Upper lobe of right lung (tissue), 1 donor: ENCODE measurements around the gene ZNF236. TPM values are rescaled to one million over a fixed set of nuclear protein-coding genes. Genes with fewer than 3 reads are reported as not detected.

Source experiments
- ATAC-seq: fragments of 200-7000 bp; cut with Tn5 transposase; one replicate; pipeline ENCODE4 v1.9.1; 2020; ENCODE audit warnings: mild to moderate bottlenecking, moderate library complexity
- DNase-seq: peaks from one replicate; pipeline ENCODE4 v3.0.0-alpha.2; 2020
- H3K27ac ChIP-seq: fragments of 200-600 bp; one replicate; pipeline ENCODE4 v1.8.0; 2022
- H3K27me3 ChIP-seq: fragments of 200-600 bp; one replicate; pipeline ENCODE4 v1.8.0; 2022; ENCODE audit warnings: mild to moderate bottlenecking
- H3K36me3 ChIP-seq: fragments of 200-600 bp; one replicate; pipeline ENCODE4 v1.8.0; 2022
- H3K4me1 ChIP-seq: fragments of 200-600 bp; one replicate; pipeline ENCODE4 v1.8.0; 2022
- H3K4me3 ChIP-seq: fragments of 200-600 bp; one replicate; pipeline ENCODE4 v1.8.0; 2022; ENCODE audit warnings: mild to moderate bottlenecking
- H3K9me3 ChIP-seq: fragments of 200-600 bp; one replicate; pipeline ENCODE4 v1.8.0; 2022
- intact Hi-C: fragments of 100-400 bp; cut with DNase I; formaldehyde crosslinking; loops from one replicate; pipeline ENCODE4 v1.11.0; 2022
- total RNA-seq: library from RNA; stranded (reverse); fragmentation: NEBNext Ultra II Directional; extraction: Animal tissue kit (Norgen Biotek cat#: 25700); gene quantifications from one replicate; pipeline ENCODE4 v1.2.1, GENCODE V29; 2021
- TF ChIP-seq, protein P1 (sequence below): fragments of 200-600 bp; IDR thresholded peaks from one replicate; pipeline ENCODE4 v1.8.0; 2022; ENCODE audit warnings: antibody characterized with exemption
- donor health status: DM: no; HTN: yes; CAD: no; lungs with severe emphysema.

ZNF236 gene
- total RNA-seq, 1 donor from 2014 or later = 14.9 TPM

DNA sequence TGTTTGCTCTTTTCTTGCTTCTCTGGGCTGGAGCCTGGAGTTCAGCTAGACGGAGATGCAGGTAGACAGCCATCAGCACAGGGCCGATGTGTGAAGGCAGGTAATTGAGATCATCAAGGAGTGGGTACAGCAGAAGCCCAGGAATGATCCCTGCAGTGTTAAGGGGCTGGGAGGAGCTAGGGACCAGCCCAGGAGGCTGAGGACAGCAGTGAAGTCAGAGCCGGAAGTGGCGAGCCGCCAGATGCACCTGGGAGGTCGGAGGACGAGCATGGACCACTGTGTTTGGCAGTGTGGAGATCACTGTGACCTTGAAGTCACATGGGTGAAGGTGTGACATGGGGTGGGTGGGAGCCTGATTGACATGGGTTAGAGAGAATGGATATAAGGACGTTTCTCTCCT, 6.2 kb upstream of the ZNF236 start:
- DNase-seq (no peak), ATAC-seq (peak; percentile 24)
- Histone ChIP-seq H3K4me3 (no peak overlapping the region), H3K4me1 (peaks cover 6% of the 10 kb centered on the region), H3K9me3 (no peaks in the 10 kb centered on the region), H3K27me3 (no peaks in the 10 kb centered on the region), H3K36me3 (no peaks in the 10 kb centered on the region), H3K27ac (no peak overlapping the region)
- intact Hi-C loops = no loop called here
- TF ChIP-seq, protein P1, sequence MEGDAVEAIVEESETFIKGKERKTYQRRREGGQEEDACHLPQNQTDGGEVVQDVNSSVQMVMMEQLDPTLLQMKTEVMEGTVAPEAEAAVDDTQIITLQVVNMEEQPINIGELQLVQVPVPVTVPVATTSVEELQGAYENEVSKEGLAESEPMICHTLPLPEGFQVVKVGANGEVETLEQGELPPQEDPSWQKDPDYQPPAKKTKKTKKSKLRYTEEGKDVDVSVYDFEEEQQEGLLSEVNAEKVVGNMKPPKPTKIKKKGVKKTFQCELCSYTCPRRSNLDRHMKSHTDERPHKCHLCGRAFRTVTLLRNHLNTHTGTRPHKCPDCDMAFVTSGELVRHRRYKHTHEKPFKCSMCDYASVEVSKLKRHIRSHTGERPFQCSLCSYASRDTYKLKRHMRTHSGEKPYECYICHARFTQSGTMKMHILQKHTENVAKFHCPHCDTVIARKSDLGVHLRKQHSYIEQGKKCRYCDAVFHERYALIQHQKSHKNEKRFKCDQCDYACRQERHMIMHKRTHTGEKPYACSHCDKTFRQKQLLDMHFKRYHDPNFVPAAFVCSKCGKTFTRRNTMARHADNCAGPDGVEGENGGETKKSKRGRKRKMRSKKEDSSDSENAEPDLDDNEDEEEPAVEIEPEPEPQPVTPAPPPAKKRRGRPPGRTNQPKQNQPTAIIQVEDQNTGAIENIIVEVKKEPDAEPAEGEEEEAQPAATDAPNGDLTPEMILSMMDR = no peak

DNA sequence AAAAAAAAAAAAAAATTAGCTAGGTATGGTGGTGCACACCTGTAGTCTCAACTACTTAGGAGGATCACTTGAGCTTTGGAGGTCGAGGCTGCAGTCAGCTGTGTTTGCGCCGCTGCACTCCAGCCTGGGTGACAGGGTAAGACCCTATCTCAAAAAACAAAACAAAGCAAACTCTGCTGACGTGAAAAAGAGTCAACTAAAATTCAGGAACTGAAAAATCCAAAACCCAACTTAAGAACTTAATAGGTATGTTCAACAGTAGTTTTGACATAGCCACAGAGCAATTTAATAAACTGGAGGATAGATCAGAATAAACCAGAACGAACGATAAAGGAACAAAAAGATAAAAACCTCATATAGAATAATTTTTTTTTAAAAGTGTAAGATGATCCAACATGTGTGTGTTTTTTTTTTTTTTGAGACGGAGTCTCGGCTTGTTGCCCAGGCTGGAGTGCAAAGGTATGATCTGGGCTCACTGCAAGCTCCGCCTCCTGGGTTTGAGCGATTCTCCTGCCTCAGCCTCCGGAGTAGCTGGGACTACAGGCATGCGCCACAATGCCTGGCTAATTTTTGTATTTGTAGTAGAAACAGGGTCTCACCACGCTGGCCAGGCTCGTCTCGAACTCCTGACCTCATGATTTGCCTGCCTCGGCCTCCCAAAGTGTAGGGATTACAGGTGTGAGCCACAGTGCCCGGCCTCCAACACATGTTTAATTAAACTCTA, 4.3 kb upstream of the ZNF236 start:
- Histone ChIP-seq H3K36me3 (no peaks in the 10 kb centered on the region), H3K4me1 (peaks cover 8% of the 10 kb centered on the region), H3K27me3 (no peaks in the 10 kb centered on the region), H3K9me3 (no peaks in the 10 kb centered on the region), H3K4me3 (no peak overlapping the region), H3K27ac (no peak overlapping the region)
- TF ChIP-seq, protein P1 = no peak
- intact Hi-C loops = no loop called here
- ATAC-seq = no peak
- DNase-seq = no peak

DNA sequence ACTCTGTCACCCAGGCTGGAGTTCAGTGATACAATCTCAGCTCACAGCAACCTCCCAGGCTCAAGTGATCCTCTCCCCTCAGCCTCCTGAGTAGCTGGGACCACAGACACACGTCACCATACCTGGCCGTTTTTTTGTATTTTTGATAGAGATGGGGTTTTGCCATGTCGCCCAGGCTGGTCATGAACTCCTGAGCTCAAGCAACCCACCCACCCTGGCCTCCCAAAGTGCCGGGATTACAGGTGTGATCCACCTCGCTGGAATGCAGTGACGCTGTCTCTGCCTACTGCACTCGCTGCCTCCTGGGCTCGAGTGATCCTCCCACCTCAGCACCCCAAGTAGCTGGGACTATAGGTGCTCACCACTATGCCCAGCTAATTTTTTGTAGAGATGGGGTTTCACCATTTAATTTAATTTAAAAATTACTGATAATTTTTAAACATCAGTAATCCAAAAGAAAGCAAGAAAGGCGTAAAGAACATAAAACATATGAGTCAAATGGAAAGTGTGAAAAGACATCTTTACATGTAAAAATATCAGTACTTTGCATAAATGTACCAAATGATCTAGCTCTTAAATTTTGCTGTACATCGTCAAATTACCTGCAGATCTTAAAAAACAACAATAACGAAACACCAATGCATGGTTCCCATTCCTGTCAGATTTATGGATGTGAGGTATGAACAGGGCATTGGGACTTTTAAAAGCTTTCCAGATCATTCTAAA, 2.8 kb upstream of the ZNF236 start:
- intact Hi-C loops = no loop called here
- H3K27me3 ChIP-seq = no peaks in the 10 kb centered on the region
- ATAC-seq = no peak
- peaks cover 18% of the 10 kb centered on the region for H3K4me1 ChIP-seq
- H3K4me3 ChIP-seq = no peak overlapping the region
- DNase-seq = no peak
- H3K36me3 ChIP-seq = no peaks in the 10 kb centered on the region
- no peak overlapping the region for H3K27ac ChIP-seq
- TF ChIP-seq, protein P1 = no peak
- no peaks in the 10 kb centered on the region for H3K9me3 ChIP-seq

DNA sequence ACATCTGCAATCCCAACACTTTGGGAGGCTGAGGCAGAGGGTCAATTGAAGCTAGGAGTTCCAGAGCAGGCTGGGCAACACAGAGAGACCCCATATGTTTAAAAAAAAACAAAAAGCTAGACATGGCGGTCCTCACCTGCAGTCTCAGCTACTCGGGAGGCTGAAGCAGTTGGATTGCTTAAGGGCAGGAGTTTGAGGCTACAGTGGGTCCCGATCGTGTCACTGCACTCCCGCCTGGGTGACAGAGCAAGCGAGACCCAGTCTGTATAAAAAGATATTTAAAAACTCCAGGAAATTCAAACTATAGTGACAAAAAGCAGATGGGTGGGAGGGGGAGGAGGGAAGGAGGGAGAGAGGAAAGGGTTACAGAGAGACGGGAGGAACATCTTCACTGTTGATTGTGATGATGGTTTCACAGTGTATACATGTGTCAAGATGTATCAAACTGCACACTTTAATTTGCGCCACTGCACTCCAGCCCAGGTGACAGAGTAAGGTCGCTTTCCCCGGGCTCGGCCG, 942 bp upstream of the ZNF236 start:
- peak overlapping the region; percentile 96 for H3K4me3 ChIP-seq
- H3K9me3 ChIP-seq = no peaks in the 10 kb centered on the region
- TF ChIP-seq, protein P1 = no peak
- intact Hi-C loops = no loop called here
- DNase-seq (no peak), ATAC-seq (no peak)
- H3K4me1 ChIP-seq = peaks cover 18% of the 10 kb centered on the region
- H3K27me3 ChIP-seq = no peaks in the 10 kb centered on the region
- peak overlapping the region; percentile 90 for H3K27ac ChIP-seq
- no peaks in the 10 kb centered on the region for H3K36me3 ChIP-seq

DNA sequence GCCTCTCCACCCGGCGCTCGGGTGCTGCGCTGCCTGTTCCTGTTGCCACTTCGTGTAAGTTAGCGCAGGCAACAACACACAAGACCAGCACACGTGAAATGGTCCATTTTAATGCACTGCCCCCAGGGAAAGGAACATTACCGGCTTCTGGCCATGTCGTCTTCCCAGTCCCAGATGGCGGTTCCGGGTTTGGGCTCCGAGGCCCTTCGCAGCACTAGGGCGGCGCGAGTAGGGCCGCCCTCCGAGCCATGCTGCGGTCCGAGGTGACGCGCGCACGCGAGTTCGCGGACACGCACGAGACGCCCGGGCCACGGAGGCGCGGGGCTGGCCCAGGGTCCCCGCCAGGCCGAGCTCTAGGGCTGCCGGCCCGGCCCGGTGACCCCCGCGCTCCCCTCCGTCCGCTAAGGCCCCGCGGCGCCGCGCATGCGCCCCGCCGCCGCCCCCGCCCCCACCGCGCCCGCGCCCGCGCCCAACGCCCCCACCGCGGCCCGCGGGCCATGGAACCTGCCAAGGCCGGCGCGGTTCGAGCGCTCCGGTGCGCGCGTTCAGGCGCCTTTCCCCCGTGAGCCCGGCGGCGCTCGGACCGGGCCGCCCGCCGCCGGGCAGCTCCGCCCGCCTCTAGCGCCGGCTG, 367 bp upstream of the ZNF236 start:
- intact Hi-C loops = no loop called here
- DNase-seq (peak; percentile 83), ATAC-seq (peak; percentile 70)

More for the DNA sequence above, 367 bp upstream of the ZNF236 start:
- no peaks in the 10 kb centered on the region for H3K36me3 ChIP-seq
- TF ChIP-seq, protein P1 = no peak
- H3K9me3 ChIP-seq = no peaks in the 10 kb centered on the region
- H3K4me3 ChIP-seq = peak overlapping the region; percentile 96
- peak overlapping the region; percentile 90 for H3K27ac ChIP-seq
- no peaks in the 10 kb centered on the region for H3K27me3 ChIP-seq
- H3K4me1 ChIP-seq = peaks cover 18% of the 10 kb centered on the region
